Endometrial microvascular endothelial cells (primary cell): ENCODE data around the gene NMBR. TPM values are rescaled to one million over a fixed set of nuclear protein-coding genes. Genes with fewer than 3 reads are reported as not detected.
"Not testable (repeated sequence)": the region's sequence is repeated elsewhere in the genome, so short reads cannot be mapped to it uniquely, and the experiment has no call there.

Experiments
- in situ Hi-C: cut with HindIII; loops from 2 replicates; pipeline ENCODE4 v1.10.0; 2017; ENCODE audit warnings: low sequenced_read_pairs, low pct_unique_long_range_greater_than_20kb; ENCODE audit errors: inconsistent ontology term
- total RNA-seq: library from RNA; depleted of rRNA; stranded (reverse); fragments of >200 nt; gene quantifications from one replicate; pipeline ENCODE4 v1.2.3, GENCODE V29; 2015; ENCODE audit errors: inconsistent ontology term

The NMBR gene
- total RNA-seq = not detected

- in situ Hi-C loops = no loop called here
These were observed at the start of gene NMBR, which contains the start of gene VTA1 for GRCh38 chr6:142146828-142147662. NMBR (minus strand) TSS chr6:142147122; CDS start chr6:142088658, 58,464 bp downstream. VTA1 (plus strand) TSS chr6:142147263; CDS start chr6:142147288, 25 bp downstream.

DNA sequence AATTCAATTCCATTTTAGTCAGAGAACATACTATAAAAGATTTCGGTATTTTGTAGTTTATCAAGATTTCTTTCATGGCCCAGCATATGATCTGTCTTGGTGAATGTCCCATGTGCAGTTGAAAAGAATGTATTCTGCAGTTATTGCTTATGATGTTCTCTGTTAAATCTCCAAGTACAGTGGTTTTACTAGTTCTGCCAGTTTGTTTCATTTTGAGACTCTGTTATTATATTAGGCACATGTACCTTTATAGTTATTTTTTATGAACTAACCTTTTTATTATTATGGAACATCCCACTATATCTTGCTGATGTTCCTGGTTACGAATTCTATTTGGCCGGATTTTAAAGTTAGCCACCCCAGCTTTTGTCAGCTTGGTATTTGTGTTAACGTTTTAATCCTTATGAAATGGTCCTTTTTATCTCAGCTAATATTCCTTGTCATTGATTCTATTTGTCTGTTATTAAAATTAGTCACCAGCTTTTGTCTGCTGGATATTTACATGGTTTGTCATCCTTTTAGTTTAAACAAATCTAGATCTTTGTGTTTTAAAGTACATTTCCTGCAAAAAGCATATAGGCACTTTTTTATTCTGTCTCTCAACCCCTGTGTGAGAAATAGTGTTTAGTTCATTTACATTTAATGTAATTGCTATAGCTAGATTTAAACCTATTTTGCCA lies 49.1 kb upstream of the NMBR start:
- in situ Hi-C loops = no loop called here

DNA sequence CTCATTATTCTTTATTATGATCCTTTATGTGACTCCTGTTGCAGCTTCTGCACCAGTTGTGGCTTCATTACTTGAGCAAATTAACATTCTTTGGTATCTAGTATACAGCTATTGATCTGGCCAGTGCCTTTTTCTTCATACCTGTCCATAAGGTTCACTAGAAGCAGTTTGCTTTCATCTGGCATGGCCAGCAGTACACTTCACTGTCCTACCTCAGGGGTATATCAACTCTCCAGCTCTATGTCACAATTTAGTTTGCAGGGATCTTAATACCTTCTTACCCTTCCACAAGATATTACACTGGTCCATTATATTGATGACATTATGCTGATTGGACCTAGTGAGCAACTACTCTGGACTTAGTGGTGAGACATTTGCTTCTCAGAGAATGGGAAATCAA lies 46.7 kb upstream of the NMBR start:
- in situ Hi-C loops = no loop called here

GRCh38 chr6:142192343-142192742 lies 45.4 kb upstream of the NMBR start:
- in situ Hi-C loops = no loop called here

DNA sequence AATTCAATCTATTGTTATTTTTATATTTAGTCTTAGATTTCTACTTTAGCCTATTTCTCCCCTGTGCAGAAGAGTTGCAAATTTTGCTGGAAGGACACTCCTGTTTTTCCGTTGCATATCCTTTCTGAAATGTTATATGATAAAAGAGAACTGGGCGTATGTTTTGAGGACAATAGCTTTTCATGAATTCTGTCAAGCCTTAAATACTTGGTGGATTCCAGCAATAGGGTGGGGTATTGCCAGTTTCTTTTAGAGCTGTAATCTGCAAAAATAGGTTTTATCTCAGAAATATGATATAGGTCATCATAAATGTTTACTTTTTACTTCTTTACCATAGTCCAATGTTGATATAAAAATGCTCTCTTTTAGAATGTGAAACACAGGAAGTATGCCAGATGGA lies 42.1 kb upstream of the NMBR start:
- in situ Hi-C loops = no loop called here

GRCh38 chr6:142188341-142188740 lies 41.4 kb upstream of the NMBR start:
- in situ Hi-C loops = not testable (repeated sequence)

GRCh38 chr6:142187209-142187608 lies 40.3 kb upstream of the NMBR start:
- in situ Hi-C loops = no loop called here

- in situ Hi-C loops = no loop called here
These were observed 38.7 kb upstream of the NMBR start for GRCh38 chr6:142185641-142186040.

- in situ Hi-C loops = no loop called here
These were observed 37.4 kb upstream of the NMBR start for GRCh38 chr6:142184307-142184706.

DNA sequence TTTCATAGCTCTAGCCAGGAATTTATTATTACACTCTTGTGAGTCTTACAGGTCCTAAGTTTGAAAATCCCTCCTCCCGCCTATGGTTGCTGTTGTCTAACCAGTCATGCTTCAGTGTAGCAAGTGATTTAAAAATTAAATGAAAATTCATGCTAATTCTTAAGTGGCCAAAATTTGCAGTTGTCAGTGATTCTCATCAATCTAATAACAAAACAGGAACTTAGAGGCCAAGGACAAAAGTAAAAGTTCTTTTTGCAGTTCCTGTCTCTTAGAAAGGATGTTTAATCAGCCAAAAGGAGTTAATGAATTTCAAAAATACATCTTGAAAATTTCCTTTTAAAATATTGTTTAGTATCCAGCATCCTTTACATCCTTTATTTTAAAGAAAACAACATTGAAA lies 36.4 kb upstream of the NMBR start:
- in situ Hi-C loops = no loop called here

- in situ Hi-C loops = no loop called here
These were observed 35.1 kb upstream of the NMBR start for GRCh38 chr6:142182004-142182403.

DNA sequence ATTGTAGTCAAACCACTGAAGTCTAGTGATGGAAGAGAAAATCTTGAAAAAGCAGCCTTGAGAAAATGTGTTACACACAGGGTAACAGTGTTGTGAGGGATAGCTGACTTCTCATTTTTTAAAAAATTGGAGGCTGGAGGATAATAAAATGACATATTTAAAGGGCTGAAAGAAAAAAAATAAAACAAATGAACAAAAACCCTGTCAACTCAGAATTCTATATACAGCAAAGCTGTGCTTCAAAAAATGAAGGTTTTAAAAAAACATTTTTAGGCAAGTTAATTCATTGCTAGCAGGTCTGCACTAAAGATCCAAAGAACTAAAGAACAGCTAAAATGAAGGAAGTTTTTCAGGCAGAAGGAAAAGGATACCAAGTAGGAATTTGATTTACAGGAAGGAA lies 31.2 kb upstream of the NMBR start:
- in situ Hi-C loops = no loop called here

GRCh38 chr6:142174703-142175102 lies 27.8 kb upstream of the NMBR start:
- in situ Hi-C loops = no loop called here

GRCh38 chr6:142173980-142174379 lies 27.1 kb upstream of the NMBR start:
- in situ Hi-C loops = no loop called here

DNA sequence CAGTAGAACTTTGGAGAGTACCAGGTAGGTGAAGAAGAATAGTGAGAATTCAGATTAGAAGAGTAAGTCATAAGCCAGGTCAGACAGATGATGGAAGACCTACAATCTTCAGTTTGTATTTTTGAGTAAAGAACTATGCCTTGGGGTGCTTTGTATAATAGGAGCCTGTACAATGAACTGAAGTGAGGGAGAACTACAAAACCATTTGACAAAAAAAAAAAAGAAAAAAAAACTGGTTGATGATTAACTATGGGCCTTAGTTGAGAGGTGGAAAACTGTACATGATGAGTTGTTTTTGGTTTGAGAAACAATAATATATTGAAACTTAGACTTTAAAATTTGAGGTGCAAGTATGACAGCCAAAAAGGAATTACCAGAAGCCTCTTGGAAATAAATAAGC lies 25.8 kb upstream of the NMBR start:
- in situ Hi-C loops = no loop called here

GRCh38 chr6:142171351-142171750 lies 24.4 kb upstream of the NMBR start:
- in situ Hi-C loops = no loop called here

GRCh38 chr6:142167486-142167885 lies 20.6 kb upstream of the NMBR start:
- in situ Hi-C loops = no loop called here

DNA sequence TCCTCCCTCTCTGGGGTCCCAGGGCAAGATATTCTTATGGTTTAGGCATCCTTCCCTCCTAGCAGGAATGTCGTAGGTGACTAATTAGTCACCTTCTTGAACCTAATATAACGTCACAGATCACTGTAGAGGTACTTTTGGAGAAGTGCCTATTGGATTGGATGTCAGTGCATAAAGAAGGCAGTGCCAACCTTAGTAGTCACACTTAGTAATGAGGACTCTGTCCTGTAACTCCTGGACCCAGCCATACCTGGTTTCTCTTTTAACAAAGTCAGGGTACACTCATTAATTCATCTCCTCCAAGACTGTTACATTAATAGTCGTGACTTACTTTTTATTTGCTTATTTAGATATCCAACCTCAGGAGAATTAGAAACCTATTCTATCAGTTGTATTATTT lies 20.1 kb upstream of the NMBR start:
- in situ Hi-C loops = no loop called here

DNA sequence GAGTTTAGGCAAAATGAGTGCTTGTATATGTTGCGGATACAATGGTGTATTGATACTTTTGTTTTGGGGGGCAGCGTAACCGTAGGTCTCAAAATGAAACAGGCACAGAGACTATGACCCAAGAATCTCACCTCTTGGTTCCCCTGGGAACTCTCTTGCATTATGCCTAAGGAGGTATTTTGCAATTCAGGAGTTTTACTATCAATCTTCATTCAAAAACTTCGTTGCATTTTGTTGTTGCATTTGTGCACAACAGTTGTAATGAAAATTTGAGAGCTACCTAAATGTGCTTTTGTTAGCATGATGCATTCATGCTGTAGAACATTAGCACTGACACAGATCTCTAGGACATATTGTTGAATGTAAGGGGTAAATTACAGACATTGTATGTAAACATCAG lies 18.3 kb upstream of the NMBR start:
- in situ Hi-C loops = no loop called here

DNA sequence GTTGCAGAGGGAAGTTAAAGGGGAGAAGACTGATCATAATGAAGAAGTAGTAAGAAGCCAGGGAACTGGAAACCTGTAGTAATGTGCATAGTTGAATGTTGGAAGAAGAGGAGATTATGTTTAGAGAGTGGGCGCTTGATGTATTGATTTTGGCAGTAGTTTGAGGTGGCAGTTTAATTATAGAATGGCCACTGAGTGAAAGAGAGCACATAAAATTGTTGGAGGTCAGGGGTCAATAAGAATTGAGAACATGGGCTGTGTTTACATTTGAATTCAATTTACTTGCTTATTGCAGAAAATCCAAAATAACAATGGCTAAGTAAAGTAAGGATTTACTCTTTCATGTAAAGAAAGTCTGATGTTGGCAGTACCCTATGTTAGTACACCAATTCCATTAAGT lies 15.9 kb upstream of the NMBR start:
- in situ Hi-C loops = no loop called here
